HepG2 (cell line): ENCODE measurements around the gene AKR7A2. TPM values are rescaled to one million over a fixed set of nuclear protein-coding genes. Genes with fewer than 3 reads are reported as not detected.

Experiments
- BHLHE40 ChIP-seq: IDR thresholded peaks from 2 replicates; pipeline ENCODE4 v1.6.1; 2011; ENCODE audit warnings: low read length, improper control_type of control experiment
- CCAR2 ChIP-seq: fragments of 200-400 bp; formaldehyde crosslinking; optimal IDR thresholded peaks from 2 replicates; pipeline ENCODE3; 2018; ENCODE audit warnings: low read depth, mild to moderate bottlenecking, low read length, moderate library complexity
- CCDC6 ChIP-seq: sonication (generic); formaldehyde crosslinking; IDR thresholded peaks from 2 replicates; pipeline ENCODE4 v1.8.1; 2022; ENCODE audit warnings: mild to moderate bottlenecking, missing genetic modification reagents, moderate library complexity
- CHCHD3 ChIP-seq: sonication (generic); formaldehyde crosslinking; IDR thresholded peaks from 2 replicates; pipeline ENCODE4 v1.8.0; 2022; ENCODE audit warnings: mild to moderate bottlenecking, missing genetic modification reagents, moderate library complexity
- GABPB1 ChIP-seq: IDR thresholded peaks from 2 replicates; pipeline ENCODE4 v1.6.1; 2016; ENCODE audit warnings: mild to moderate bottlenecking, missing genetic modification reagents, moderate library complexity, missing compliant biosample characterization
- HOXA7 ChIP-seq: sonication (generic); formaldehyde crosslinking; IDR thresholded peaks from 2 replicates; pipeline ENCODE4 v1.8.1; 2022; ENCODE audit warnings: mild to moderate bottlenecking, missing genetic modification reagents, moderate library complexity
- KDM6A ChIP-seq: IDR thresholded peaks from 2 replicates; pipeline ENCODE4 v1.6.1; 2016; ENCODE audit warnings: low read depth
- NR2F1 ChIP-seq, 2 experiments: fragments of 450-650 bp in 1 of 2; formaldehyde crosslinking in 1 of 2; IDR thresholded peaks; 2 replicates each; pipeline versions ENCODE4 v1.5.0 to v1.6.1; 2016 to 2020; ENCODE audit warnings: mild to moderate bottlenecking in 1 of 2, missing compliant biosample characterization in 1 of 2, missing genetic modification reagents in 1 of 2, moderate library complexity in 1 of 2
- NR2F6 ChIP-seq, 2 experiments: IDR thresholded peaks; 2 replicates each; pipeline ENCODE4 v1.6.1; 2016; ENCODE audit warnings: antibody characterized with exemption in 1 of 2, mild to moderate bottlenecking in 1 of 2
- PAWR ChIP-seq: sonication (generic); formaldehyde crosslinking; IDR thresholded peaks from 2 replicates; pipeline ENCODE4 v1.4.0; 2020; ENCODE audit warnings: missing genetic modification reagents, mild to moderate bottlenecking, borderline replicate concordance
- RAD21 ChIP-seq: fragments of 450-650 bp; formaldehyde crosslinking; IDR thresholded peaks from 2 replicates; pipeline ENCODE4 v1.5.0; 2020; ENCODE audit warnings: mild to moderate bottlenecking
- RBM22 ChIP-seq: fragments of 200-400 bp; formaldehyde crosslinking; optimal IDR thresholded peaks from 2 replicates; pipeline ENCODE3; 2017; ENCODE audit warnings: mild to moderate bottlenecking, low read length, moderate library complexity
- RFX5 ChIP-seq: IDR thresholded peaks from 2 replicates; pipeline ENCODE4 v1.6.1; 2011; ENCODE audit warnings: low read depth, low read length, improper control_type of control experiment
- SMC3 ChIP-seq: IDR thresholded peaks from 2 replicates; pipeline ENCODE4 v1.6.1; 2011; ENCODE audit warnings: low read length, improper control_type of control experiment
- SP4 ChIP-seq: sonication (generic); formaldehyde crosslinking; IDR thresholded peaks from 2 replicates; pipeline ENCODE4 v1.8.1; 2023; ENCODE audit warnings: mild to moderate bottlenecking, missing genetic modification reagents
- TAF1 ChIP-seq: sonication (generic); formaldehyde crosslinking; IDR thresholded peaks from 2 replicates; pipeline ENCODE4 v1.4.0; 2020; ENCODE audit warnings: missing genetic modification reagents
- THAP11 ChIP-seq: IDR thresholded peaks from 2 replicates; pipeline ENCODE4 v1.6.1; 2016; ENCODE audit warnings: missing biosample characterization, missing genetic modification reagents
- ZBTB33 ChIP-seq: sonication (generic); formaldehyde crosslinking; IDR thresholded peaks from 2 replicates; pipeline ENCODE4 v1.4.0; 2020; ENCODE audit warnings: missing genetic modification reagents
- ZNF205 ChIP-seq: IDR thresholded peaks from 2 replicates; pipeline ENCODE4 v1.6.1; 2018; ENCODE audit warnings: missing biosample characterization, missing genetic modification reagents
- ZNF572 ChIP-seq: sonication (generic); formaldehyde crosslinking; IDR thresholded peaks from 2 replicates; pipeline ENCODE4 v1.5.1; 2020; ENCODE audit warnings: mild to moderate bottlenecking, missing genetic modification reagents
- ZNF790 ChIP-seq: sonication (generic); formaldehyde crosslinking; IDR thresholded peaks from 2 replicates; pipeline ENCODE4 v1.8.0; 2022; ENCODE audit warnings: missing genetic modification reagents, mild to moderate bottlenecking, borderline replicate concordance
- polyA plus RNA-seq, 8 experiments: library from polyadenylated mRNA; depleted of rRNA in 3 of 8; stranded (reverse) in 7 of 8; unstranded in 1 of 8; fragments of >200 nt; fragmentation: Illumina TruSeq in 4 of 8; extraction: Trizol in 4 of 8; gene quantifications; 2 replicates each; pipeline versions ENCODE4 v1.2.1 to v1.2.3, GENCODE V29; 2011 to 2016; ENCODE audit warnings: low read depth in 4 of 8, missing spikeins in 1 of 8, mixed read lengths in 1 of 8; ENCODE audit not compliant: insufficient read depth in 1 of 8
- total RNA-seq, 5 experiments: library from RNA; depleted of rRNA; stranded (reverse); fragments of >200 nt; fragmentation: Illumina TruSeq; extraction: Trizol; gene quantifications; 2 replicates each; pipeline ENCODE4 v1.2.3, GENCODE V29; 2016; ENCODE audit warnings: low read depth in 1 of 5
- TF ChIP-seq, protein P1 (sequence below): sonication (generic); formaldehyde crosslinking; IDR thresholded peaks from 2 replicates; pipeline ENCODE4 v1.9.0; 2022; ENCODE audit warnings: missing genetic modification reagents, mild to moderate bottlenecking, borderline replicate concordance
- TF ChIP-seq, protein P2 (sequence below): sonication (generic); formaldehyde crosslinking; IDR thresholded peaks from 2 replicates; pipeline ENCODE4 v1.5.0; 2020; ENCODE audit warnings: missing genetic modification reagents
- TF ChIP-seq, protein P3 (sequence below): sonication (generic); formaldehyde crosslinking; IDR thresholded peaks from 2 replicates; pipeline ENCODE4 v1.4.0; 2020; ENCODE audit warnings: missing genetic modification reagents

Gene AKR7A2
- total and polyA plus RNA-seq, 2 of the 13 experiments (the other 11 are each of a cell fraction or from before 2014, with no cell fraction given) = 45.2 to 75.6 TPM

DNA sequence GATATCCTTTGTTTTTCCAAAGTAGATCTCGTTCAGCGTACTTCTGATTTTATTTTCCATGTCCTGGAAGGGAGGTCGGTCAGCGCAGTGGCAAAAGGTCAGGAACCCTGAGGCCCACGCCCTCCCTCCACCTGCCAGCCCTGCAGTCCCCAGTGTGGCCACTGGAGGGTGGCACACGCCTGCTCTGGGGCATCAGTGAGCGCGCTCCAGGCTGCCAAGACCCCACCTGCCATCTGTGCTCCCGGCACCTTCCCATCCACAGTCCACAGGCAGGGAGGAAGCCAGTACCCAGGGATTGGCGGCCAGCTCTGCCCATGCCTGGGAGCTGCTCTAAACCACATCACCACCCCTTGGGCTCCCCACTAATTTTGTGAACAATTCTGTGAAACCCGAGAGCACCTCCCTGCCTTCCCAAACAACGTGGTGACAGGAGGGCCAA lies 32.4 kb upstream of the AKR7A2 start (continued):
- TF ChIP-seq, protein P1, sequence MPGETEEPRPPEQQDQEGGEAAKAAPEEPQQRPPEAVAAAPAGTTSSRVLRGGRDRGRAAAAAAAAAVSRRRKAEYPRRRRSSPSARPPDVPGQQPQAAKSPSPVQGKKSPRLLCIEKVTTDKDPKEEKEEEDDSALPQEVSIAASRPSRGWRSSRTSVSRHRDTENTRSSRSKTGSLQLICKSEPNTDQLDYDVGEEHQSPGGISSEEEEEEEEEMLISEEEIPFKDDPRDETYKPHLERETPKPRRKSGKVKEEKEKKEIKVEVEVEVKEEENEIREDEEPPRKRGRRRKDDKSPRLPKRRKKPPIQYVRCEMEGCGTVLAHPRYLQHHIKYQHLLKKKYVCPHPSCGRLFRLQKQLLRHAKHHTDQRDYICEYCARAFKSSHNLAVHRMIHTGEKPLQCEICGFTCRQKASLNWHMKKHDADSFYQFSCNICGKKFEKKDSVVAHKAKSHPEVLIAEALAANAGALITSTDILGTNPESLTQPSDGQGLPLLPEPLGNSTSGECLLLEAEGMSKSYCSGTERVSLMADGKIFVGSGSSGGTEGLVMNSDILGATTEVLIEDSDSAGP = 0 out of 2 replicates have a peak, but pooled peaks have one; percentile 30
- TF ChIP-seq TAF1 (no peak), RAD21 (CRISPR knock-in tag) (peak; percentile 88), CCDC6 (CRISPR knock-in tag) (no peak), CHCHD3 (CRISPR knock-in tag) (no peak), ZNF790 (no peak), RFX5 (no peak), SP4 (peak; percentile 28; the same call in 1 of the 2 replicates), SMC3 (peak; percentile 29; the same call in 1 of the 2 replicates), HOXA7 (CRISPR knock-in tag) (no peak), KDM6A (CRISPR knock-in tag) (no peak), BHLHE40 (no peak), ZNF572 (CRISPR knock-in tag) (0 out of 2 replicates have a peak, but pooled peaks have one; percentile 63), THAP11 (CRISPR knock-in tag) (peak; percentile 19; the same call in 1 of the 2 replicates), NR2F1 (CRISPR knock-in tag; IDR thresholded peaks at IDR 0.05) (0 out of 4 replicates have a peak, but pooled peaks of 1 of the 2 experiments have one; percentile 17), NR2F6 (IDR thresholded peaks at IDR 0.05) (peak; percentile 60; the same call in 1 of the 2 replicates), NR2F6 (CRISPR knock-in tag; IDR thresholded peaks at IDR 0.05) (peak; percentile 74; the same call in 1 of the 2 replicates), ZNF205 (CRISPR knock-in tag) (no peak), ZBTB33 (CRISPR knock-in tag) (peak; percentile 86), PAWR (CRISPR knock-in tag) (no peak), GABPB1 (0 out of 2 replicates have a peak, but pooled peaks have one; percentile 16), RBM22 (peak; percentile 46), CCAR2 (no peak)
- TF ChIP-seq, protein P2, sequence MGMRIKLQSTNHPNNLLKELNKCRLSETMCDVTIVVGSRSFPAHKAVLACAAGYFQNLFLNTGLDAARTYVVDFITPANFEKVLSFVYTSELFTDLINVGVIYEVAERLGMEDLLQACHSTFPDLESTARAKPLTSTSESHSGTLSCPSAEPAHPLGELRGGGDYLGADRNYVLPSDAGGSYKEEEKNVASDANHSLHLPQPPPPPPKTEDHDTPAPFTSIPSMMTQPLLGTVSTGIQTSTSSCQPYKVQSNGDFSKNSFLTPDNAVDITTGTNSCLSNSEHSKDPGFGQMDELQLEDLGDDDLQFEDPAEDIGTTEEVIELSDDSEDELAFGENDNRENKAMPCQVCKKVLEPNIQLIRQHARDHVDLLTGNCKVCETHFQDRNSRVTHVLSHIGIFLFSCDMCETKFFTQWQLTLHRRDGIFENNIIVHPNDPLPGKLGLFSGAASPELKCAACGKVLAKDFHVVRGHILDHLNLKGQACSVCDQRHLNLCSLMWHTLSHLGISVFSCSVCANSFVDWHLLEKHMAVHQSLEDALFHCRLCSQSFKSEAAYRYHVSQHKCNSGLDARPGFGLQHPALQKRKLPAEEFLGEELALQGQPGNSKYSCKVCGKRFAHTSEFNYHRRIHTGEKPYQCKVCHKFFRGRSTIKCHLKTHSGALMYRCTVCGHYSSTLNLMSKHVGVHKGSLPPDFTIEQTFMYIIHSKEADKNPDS (CRISPR knock-in tag) = no peak
- TF ChIP-seq, protein P3, sequence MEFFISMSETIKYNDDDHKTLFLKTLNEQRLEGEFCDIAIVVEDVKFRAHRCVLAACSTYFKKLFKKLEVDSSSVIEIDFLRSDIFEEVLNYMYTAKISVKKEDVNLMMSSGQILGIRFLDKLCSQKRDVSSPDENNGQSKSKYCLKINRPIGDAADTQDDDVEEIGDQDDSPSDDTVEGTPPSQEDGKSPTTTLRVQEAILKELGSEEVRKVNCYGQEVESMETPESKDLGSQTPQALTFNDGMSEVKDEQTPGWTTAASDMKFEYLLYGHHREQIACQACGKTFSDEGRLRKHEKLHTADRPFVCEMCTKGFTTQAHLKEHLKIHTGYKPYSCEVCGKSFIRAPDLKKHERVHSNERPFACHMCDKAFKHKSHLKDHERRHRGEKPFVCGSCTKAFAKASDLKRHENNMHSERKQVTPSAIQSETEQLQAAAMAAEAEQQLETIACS (CRISPR knock-in tag) = no peak
